ENCODE data around the gene CDC42EP5. TPM values are rescaled to one million over a fixed set of nuclear protein-coding genes. Genes with fewer than 3 reads are reported as not detected.
A peak's percentile ranks its signal among the peaks of the same experiment; 100 is the strongest.

The CDC42EP5 gene
- total RNA-seq, 1 donor from 2014 or later, result 124 TPM

DNA sequence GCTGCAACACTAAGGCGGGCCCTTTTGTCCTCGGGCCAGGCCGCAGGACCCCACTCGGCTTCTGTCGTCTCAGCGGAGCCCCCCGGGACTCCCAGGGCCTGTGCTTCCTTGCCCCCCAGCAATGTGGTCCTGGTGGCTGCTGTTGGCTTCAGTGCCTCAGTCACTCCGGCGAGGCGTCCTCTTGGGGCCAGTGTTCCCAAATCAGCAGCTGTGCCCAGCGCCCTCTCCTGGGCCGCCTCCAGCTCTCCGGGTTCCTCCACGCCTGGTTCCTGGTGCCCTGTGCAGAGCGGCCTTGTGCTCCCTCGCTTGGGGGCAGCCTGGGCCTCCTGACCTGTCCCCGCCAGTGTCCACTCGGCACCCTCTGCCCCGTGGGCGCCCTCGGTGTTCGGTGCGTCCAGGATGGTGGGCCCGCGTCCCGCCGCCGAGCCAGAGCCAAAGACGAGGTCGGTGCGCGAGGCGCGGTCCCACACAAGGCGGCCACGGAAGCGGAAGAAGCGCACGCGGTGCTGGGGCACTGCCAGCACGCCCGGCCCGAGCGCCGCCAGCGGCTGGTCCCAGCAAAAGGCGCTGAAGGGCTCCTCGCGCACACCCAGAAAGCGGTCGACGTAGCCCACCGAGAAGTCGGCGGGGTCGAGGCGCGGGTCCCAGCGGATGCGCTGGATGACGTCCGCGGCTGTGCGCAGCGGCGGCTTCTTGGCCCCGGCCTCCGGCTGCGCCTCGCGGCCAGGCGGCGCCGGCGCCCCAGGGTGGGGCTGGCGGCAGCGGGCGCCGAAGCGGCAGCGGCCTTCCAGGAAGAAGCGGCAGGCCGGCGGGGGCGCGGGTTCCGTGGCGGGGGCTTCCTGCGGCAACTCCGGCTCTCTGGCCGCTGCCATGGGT is 10.2 kb downstream of the CDC42EP5 start:
- peak; percentile 75 to 77 for DNase-seq (ENCODE audit: low read depth in 2 of 2)

DNA sequence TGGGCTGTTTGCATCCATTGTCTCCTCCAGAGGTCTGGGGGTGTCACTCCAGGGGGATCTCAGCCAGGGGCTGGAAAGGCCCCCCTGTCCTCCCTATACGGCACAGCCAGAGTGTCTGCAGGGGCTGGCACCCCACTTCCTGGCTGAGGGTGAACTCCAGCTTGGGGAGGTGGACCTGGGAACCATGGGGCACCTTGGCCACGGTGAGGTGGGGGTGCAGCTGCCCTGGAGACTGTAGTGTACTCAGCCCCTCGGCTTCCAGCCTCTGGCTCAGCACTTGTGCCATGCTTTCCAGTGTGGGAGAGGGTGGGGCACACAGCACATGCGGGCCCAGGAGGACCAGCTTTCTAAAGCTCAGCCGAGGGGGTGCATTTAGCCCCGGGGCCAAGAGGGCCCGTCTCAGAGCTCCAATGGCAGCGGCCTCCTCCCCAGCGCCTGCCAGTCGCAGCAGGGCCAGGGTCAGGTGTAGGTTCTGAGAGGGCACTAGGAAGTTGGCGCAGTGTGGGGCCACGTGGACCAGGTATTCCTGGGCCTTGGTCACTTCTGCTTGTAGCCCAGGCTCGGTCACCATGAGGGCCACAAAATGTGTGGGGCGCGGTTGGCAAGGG is 10.9 kb downstream of the CDC42EP5 start:
- peak; percentile 17 to 33 for DNase-seq (ENCODE audit: low read depth in 2 of 2)

DNA sequence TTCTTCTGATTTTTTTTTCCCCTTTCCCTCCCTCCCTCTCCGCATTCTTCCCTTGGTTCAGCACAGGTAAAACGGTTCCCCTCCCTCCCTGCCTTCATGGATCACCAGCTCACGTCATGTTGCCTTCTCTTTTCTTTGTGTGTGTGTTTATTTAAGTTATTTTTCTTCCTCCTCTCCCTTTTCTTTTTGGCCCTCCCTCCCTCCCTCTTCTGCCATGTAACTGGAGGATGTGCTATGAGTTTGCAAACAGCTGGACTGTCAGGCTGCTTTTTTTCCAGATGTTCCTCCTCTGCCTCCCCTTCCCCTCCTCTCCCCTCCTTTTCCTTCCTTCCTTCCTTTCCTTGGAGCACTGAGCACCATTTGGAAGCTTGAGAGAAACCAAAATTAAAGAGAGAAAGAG is 11.5 kb downstream of the CDC42EP5 start:
- DNase-seq (ENCODE audit: low read depth in 2 of 2), result no peak

DNA sequence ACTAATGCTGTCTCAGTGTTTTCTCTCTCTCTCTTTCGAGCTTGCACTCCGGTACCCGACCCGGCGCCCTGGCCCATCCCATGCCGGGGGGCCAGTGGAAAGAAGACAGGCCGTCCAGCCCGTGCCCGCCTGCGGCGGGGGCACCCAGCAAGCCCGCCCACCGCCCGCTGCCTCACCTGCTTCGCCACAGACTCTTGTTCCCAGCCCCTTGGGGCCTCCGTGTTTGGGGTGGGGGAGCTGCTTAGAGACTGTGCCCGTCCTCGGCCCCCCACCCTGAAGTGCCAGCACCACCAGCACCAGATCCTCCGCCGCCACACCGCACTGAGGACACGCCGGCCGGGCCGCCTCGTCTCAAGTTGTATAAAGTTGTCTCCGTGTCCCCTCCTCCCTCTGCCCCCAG is 11.9 kb downstream of the CDC42EP5 start:
- no peak for DNase-seq (ENCODE audit: low read depth in 2 of 2)

DNA sequence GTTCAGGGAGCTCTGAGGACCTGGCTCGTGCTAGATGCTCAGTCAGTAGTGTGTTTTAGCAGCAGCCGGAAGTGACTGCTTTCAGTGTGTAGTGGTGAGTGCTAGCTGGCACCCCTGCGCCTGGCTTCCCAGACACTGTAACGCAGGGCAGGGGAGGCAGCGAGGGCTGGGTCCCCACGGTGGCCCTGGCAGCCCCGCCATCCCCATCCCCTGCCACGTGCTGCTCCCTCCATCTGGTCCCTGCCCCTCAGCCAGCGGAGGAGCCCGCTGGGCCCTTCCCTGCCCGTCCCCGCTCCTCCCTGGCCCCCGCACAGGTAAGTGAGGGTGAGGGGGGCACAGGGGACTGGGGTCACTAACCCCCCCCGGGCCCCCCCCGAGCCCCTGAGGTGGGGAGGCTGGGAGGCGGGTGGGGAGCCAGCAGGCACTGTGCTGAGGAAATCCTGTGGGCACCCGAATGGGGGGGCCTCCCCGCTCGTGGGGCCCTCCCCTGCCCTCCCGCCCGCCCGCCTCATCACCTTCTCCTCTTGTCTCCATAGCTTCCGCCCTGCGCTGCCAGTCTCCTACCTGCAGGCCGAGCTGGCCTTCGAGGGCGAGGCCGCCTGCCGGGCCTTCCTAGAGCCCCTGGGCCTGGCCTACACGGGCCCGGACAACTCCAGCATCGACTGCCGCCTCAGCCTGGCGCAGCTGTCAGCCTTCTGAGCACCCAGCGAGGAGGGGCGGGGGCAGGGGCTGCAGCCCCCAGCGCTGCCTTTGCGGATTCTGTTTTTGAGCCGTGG is 12.7 kb downstream of the CDC42EP5 start:
- no peak for DNase-seq (ENCODE audit: low read depth in 2 of 2)

DNA sequence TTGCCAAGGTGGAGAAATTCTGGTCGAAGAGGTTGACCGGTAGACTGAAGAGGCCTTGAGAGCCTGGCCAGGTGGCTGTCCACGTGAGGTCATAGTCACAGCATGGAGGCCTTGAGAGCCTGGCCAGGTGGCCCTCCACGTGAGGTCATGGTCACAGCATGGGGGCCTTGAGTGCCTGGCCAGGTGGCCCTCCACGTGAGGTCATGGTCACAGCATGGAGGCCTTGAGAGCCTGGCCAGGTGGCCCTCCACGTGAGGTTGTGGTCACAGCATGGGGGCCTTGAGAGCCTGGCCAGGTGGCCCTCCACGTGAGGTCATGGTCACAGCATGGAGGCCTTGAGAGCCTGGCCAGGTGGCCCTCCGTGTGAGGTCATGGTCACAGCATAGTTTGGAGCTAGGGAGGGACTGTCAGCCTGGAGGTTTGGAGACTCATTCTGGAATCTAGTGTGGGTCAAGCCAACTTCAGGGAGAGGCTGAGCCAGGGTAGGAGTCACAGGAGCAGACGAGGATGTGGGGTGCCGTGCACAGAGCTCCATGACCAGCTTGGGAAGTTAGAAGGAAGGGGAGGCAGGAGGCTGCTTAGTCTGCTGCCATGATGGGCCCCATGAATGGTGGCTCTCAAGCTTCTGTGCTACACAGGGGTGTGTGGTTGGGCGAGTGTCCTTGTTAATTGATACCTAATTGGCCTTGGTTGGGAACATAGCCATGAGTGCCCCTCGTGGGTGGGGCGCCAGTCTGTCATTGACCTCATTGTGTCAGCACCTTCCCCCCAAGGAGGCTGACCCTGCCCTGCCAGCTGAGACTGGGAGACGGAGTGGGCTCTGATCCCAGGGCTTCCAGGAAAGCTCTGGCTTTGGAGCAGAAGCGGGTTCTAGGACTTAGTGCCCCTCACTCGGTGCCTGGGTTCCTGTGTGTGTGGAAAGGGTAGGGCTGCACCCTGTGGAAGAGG is 13.5 kb downstream of the CDC42EP5 start:
- no peak for DNase-seq (ENCODE audit: low read depth in 2 of 2)

DNA sequence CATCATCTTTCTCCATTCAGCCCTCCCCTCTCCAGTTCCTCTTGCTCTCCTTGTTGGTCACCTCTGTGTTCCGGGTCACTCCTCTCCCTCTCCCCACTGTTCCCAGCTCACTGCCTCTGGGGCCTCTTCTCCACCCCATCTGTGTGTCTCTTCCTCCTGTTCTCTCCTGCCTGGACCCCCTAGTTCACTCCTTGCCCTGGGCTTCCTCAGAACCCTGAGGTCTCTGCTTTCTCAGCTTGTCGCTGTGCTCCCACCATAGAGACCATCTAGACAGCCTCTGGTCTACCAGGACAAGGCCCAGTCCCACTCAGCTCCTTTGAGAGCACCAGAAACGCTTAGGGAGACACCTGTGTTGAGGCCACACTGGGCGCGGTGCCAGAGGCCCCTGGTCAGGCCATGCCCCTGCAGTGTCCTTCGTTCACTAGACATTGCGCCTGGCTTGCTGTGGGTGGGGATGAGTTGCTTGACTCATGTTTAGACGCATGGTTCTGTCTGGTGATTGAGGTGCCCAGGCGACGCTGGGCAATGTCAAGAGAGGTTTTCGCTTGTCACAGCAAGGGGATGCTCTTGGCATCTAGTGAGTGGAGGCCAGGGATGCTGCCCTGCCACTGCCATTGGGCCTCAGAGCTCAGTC is 14.3 kb downstream of the CDC42EP5 start:
- peak in 1 of 2 donors; percentile 0 for DNase-seq (ENCODE audit: low read depth in 2 of 2)

DNA sequence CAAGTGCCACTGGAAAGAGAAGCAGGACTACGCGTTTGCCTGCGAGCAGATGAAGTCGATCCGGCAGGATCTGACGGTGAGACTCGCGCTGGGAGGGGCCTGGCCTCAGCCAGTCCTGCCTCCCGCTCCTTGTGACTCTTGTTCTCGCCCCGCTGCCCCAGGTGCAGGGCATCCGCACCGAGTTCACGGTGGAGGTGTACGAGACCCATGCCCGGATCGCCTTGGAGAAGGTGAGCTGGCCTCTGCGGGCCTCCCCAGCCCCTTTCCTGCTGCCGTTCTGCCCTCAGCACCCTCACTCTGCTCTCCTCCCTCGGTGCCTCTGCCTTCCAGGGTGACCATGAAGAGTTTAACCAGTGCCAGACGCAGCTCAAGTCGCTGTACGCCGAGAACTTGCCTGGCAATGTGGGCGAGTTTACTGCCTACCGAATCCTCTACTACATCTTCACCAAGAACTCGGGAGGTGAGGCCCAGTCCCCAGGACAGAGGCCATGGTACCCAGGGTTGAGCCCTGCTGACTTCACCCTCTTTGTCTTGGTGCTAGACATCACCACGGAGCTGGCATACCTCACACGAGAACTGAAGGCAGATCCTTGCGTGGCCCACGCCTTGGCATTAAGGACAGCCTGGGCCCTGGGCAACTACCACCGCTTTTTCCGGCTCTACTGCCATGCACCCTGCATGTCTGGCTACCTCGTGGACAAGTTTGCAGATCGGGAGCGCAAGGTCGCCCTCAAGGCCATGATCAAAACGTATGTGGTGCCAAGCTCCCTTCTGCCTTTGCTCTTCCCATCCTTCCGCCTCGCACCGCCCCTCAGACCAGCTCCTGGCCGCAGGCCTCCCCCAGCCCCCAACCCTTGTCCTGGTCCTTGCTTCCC is 15.1 kb downstream of the CDC42EP5 start:
- DNase-seq (ENCODE audit: low read depth in 2 of 2), result peak in 1 of 2 donors; percentile 0

DNA sequence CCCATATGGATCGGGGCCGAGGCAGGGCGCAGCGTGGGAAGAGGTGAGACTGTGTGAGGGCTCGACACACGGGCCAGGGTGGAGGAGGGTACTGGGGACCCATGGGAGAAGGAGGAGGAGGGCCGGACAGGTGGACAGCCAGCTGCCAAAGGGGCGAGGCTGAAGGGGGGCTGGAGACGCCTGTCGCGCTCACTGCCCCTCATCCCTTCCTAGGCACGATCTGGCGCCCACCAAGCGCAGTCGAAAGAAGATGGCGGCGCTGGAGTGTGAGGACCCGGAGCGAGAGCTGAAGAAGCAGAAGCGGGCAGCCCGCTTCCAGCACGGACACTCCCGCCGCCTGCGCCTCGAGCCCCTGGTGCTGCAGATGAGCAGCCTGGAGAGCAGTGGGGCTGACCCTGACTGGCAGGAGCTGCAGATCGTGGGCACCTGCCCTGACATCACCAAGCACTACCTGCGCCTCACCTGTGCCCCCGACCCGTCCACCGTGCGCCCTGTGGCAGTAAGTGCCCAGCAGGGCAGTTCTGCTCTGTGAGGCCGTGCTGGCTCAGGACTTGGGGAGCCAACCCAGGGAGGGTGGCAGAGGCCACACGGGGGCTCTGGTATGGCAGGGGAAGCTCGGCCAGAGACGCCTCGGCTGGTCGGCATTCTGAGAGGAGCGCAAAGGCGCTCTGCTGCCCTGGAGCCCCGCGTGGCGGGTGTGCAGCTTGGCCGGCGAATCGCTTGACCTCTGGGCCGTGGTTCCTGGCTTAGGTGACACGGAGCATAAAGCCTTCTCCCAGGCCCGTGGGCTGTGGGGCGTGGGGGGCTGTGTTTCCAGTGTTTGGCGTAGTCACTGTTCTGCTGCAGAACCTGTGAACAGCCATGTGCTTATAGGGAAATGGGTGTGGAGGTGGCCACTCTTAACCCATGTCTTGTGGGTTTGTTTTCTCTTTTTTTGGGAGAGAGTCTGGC is 16.4 kb downstream of the CDC42EP5 start:
- DNase-seq (ENCODE audit: low read depth in 2 of 2), result no peak

DNA sequence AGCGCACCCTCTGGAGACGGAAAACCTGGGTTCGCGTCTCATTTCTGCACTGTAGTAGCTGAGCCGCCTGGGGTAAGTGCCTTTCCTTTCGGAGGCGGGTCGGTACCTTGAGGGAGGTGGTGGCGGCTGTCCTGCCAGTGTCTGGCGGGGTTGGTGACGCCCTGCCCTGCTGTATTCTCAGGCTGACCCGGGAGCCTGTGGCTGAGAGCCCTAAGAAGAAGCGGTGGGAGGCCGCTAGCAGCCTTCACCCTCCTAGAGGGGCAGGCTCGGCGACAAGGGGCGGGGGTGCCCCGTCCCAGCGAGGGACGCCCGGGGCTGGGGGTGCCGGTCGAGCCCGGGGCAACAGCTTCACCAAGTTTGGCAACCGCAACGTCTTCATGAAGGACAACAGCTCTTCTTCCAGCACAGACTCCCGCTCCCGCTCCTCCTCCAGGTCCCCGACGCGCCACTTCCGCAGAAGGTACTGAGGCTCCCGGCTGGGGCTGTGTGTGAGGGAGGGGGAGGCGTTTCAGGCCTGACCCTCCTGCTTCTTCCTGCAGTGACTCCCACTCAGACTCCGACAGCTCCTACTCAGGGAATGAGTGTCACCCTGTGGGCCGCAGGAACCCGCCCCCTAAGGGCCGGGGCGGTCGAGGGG is 17.2 kb downstream of the CDC42EP5 start:
- DNase-seq (ENCODE audit: low read depth in 2 of 2), result no peak

DNA sequence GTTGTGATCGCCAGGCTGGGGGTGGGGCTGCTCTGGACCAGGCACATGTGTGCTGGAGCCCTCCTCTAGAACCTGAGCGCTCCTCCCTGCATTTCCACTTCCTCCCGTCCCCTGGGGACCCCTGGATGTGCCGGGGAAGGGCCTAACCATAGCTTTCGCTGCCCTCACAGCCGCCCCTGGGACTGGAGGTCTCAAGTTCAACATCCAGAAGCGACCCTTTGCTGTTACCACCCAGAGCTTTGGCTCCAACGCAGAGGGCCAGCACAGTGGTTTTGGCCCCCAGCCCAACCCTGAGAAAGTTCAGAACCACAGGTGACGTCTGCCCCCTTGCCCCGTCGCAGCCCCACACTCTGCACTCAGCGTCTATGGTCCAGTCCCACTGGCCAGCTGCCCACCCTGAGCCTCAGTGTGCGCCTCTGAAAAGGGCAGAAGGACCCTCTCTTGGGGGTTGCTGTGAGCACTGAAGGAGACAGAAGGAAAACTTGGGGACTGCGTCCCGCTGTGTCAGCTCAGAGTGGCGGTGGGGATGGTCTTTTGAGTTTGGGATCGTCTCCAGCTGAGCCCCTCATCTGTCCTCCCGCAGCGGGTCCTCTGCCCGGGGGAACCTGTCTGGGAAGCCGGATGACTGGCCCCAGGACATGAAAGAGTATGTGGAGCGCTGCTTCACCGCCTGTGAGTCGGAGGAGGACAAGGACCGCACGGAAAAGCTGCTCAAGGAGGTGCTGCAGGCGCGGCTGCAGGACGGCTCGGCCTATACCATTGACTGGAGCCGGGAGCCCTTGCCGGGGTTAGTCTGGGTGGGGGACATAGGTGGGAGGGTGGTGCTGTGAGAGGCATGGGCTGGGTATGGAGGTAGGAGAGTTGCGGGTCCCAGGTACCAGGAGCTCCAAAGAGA is 18.1 kb downstream of the CDC42EP5 start:
- DNase-seq (ENCODE audit: low read depth in 2 of 2), result no peak

DNA sequence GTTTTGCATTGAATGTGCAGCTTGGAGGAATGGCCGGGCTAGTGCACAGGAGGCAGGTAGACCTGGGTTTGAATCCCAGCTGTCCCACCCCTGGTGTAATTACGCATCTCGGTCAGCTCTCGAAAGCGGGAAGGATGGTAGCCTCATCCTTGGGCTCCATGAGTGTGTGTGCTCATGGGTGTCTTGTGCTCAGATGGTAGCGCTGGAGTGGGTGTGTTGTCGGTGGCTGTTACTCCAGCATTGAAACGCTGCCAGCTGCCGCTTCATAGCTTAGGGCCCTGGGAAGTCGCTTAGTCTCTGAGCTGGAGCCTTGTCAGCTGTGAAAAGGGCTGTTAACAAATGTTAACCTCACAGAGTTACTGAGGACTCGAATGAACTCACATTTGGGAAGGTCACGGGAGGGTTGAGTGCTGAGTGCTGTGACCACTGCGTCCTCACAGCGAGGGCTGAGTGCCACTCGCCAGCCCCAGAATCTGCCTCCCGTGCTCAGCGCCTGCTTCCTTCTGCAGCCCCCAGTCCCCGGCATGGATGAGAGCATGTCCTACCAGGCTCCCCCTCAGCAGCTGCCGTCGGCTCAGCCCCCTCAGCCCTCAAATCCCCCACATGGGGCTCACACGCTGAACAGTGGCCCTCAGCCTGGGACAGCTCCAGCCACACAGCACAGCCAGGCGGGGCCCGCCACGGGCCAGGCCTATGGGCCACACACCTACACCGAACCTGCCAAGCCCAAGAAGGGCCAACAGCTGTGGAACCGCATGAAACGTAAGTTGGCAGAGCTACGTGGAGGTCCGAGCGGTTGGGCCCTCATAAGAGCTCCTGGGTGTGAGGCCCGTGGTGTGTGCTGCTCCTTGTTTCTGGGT is 18.9 kb downstream of the CDC42EP5 start:
- DNase-seq (ENCODE audit: low read depth in 2 of 2), result no peak

DNA sequence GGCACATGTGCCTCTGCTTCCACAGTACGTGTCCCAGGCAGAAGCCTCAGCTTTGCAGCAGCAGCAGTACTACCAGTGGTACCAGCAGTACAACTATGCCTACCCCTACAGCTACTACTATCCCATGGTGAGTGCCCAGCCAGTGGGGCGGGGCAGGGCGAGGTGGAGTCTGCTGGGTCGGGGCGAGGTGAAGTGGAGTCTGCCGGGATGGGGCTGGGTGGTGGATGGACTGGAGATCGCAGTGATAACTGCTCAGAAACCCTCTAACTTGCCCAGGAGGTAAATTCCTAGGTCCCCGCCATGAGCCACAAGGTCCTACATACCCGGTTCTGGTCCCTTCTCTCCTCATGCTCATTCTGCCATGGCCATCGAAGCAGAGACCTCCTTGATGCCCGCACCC is 20.5 kb downstream of the CDC42EP5 start:
- no peak for DNase-seq (ENCODE audit: low read depth in 2 of 2)

DNA sequence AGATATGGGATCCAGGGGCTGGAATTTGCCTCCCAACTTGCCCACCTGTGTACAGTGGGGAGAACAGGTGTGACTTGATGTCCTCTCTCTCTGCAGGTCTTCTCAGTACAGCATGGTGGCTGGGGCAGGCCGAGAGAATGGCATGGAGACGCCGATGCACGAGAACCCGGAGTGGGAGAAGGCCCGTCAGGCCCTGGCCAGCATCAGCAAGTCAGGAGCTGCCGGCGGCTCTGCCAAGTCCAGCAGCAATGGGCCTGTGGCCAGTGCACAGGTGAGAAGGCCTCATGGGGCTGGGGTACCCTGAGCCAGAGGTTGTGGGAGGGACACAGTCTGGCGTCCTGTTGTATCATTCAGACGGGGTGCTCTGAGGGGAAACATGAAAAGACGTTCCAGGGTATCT is 21.1 kb downstream of the CDC42EP5 start:
- no peak for DNase-seq (ENCODE audit: low read depth in 2 of 2)

DNA sequence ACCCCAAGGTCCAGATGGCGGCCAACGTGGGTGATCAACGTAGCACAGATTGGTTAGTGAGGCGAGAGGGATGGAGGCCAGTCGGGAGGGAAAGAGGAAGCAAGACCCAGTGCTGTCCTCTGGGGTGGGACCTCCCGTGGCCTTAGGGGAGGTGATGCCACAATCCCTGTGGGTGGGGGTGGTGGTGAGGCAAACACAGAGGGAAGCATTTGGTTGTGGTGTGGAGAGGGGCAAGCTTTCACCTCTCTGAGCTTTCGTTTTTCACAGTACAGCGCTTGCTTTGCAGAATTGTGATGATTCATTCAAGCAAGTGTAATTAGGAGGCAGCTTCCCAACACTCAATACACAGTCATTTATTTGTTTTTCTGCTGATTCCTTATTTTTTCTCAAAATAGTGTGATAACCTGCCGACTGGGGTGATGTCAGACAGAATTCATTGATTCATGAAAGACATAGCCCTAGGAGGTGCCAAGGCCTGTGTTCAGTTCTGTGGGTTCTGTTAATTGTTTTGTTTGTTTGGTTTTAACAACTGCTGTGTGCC is 21.7 kb downstream of the CDC42EP5 start:
- no peak for DNase-seq (ENCODE audit: low read depth in 2 of 2)

DNA sequence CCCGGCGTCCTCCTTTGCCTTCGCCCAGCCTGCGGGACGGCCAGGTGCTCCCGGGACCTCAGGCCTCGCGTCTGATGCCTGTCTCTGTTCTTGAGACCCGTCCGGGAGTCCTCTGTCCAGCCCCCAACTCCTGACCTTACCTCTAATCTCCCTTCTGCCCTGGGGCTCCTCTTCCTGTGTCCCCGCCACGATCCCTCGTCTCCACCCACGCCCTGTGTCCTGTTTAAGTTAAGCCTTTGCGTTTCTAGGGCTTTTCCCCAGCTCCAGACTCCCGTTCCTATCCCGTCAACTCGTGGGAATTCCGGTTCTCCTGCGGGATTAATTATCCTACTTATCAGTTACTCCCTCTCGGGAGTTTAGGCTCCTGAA is 23.4 kb downstream of the CDC42EP5 start:
- peak in 1 of 2 donors; percentile 41 for DNase-seq (ENCODE audit: low read depth in 2 of 2)
